SU-DHL-6 (cell line): Measurements from ENCODE around the gene PHLPP2.

Experiments used
- H2AFZ ChIP-seq: fragments of 200-600 bp; sonication (generic); 2 replicates; pipeline ENCODE4 v1.6.1; 2014; ENCODE audit warnings: low read depth, mild to moderate bottlenecking, moderate library complexity, mixed read lengths, antibody characterized with exemption, low read length; ENCODE audit not compliant: severe bottlenecking
- H3F3A ChIP-seq: fragments of 200-600 bp; shearing (Covaris generic); 2 replicates; pipeline ENCODE4 v1.6.0; 2016; ENCODE audit warnings: antibody characterized with exemption, mild to moderate bottlenecking; ENCODE audit not compliant: insufficient read depth
- H3K27ac ChIP-seq: fragments of 200-600 bp; sonication (generic); 2 replicates; pipeline ENCODE4 v1.5.1; 2016; ENCODE audit warnings: low read depth, mild to moderate bottlenecking, low read length, moderate library complexity, mixed read lengths
- H3K27me3 ChIP-seq: fragments of 200-600 bp; sonication (generic), shearing (Covaris generic); 2 replicates; pipeline ENCODE4 v1.6.0; 2014; ENCODE audit warnings: mild to moderate bottlenecking, low read length
- H3K36me3 ChIP-seq: fragments of 200-600 bp; sonication (generic); 2 replicates; pipeline ENCODE4 v1.6.1; 2014; ENCODE audit warnings: mild to moderate bottlenecking, low read length, mixed read lengths
- H3K4me2 ChIP-seq: fragments of 300-600, 200-600 bp; shearing (Covaris generic), sonication (generic); 2 replicates; pipeline ENCODE4 v1.6.0; 2014; ENCODE audit warnings: low read length, low read depth, mild to moderate bottlenecking; ENCODE audit not compliant: poor library complexity, severe bottlenecking
- H3K4me3 ChIP-seq: fragments of 200-600 bp; sonication (generic); 2 replicates; pipeline ENCODE4 v1.5.1; 2014; ENCODE audit warnings: antibody characterized with exemption, low read length, mild to moderate bottlenecking, mixed read lengths; ENCODE audit not compliant: insufficient read depth, poor library complexity, severe bottlenecking
- H3K79me2 ChIP-seq: fragments of 200-600 bp; sonication (generic); 2 replicates; pipeline ENCODE4 v1.6.1; 2014; ENCODE audit warnings: mild to moderate bottlenecking, low read length, moderate library complexity; ENCODE audit not compliant: insufficient read depth
- H3K9ac ChIP-seq: fragments of 200-600 bp; sonication (generic); 2 replicates; pipeline ENCODE4 v1.7.0; 2014; ENCODE audit warnings: mild to moderate bottlenecking, low read length
- H3K9me2 ChIP-seq: fragments of 200-600 bp; sonication (generic); replicated peaks from 2 replicates; pipeline ENCODE4 v1.6.1; 2014; ENCODE audit warnings: low read length; ENCODE audit not compliant: insufficient read depth
- H3K9me3 ChIP-seq: fragments of 200-600 bp; sonication (generic); 2 replicates; pipeline ENCODE4 v1.6.1; 2014; ENCODE audit warnings: low read length, mixed read lengths; ENCODE audit not compliant: insufficient read depth
- H4K20me1 ChIP-seq: fragments of 200-600 bp; sonication (generic); 2 replicates; pipeline ENCODE4 v1.6.1; 2014; ENCODE audit warnings: low read depth, mild to moderate bottlenecking, antibody characterized with exemption, low read length, moderate library complexity, mixed read lengths
- EZH2phosphoT487 ChIP-seq: fragments of 200-600 bp; sonication (generic), shearing (Covaris generic); conservative IDR thresholded peaks from 2 replicates; pipeline ENCODE4 v1.6.1; 2018; ENCODE audit warnings: mild to moderate bottlenecking, antibody characterized with exemption, low read length, moderate library complexity, mixed read lengths
- TF ChIP-seq, protein P1 (sequence below): fragments of 200-600 bp; sonication (generic); IDR thresholded peaks from one replicate; pipeline ENCODE4 v1.5.1; 2017; ENCODE audit warnings: antibody characterized with exemption, mild to moderate bottlenecking, low read length, moderate library complexity; ENCODE audit not compliant: insufficient read depth, poor library complexity, severe bottlenecking

The PHLPP2 gene

DNA sequence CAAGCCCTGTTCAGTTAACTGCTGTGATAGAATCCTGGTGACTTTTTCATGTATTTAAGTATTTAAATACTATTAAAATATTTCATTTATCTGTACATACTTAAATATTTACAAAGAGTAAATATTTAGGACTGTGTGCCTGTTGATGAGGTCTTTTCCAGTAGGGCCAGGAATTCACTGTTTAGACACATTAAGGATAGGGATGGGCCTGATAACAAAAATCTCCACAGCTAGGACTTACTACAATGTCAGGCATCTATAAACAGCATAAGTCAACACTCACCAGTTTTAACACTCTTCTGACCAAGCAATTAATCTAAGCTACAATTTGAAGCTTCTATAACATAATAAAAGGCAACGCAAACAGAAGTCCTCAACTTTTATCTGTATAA is 50.9 kb downstream of the PHLPP2 start:
- H3K36me3 ChIP-seq = peaks cover 5% of the 10 kb centered on the region; the same call in 1 of the 2 replicates

DNA sequence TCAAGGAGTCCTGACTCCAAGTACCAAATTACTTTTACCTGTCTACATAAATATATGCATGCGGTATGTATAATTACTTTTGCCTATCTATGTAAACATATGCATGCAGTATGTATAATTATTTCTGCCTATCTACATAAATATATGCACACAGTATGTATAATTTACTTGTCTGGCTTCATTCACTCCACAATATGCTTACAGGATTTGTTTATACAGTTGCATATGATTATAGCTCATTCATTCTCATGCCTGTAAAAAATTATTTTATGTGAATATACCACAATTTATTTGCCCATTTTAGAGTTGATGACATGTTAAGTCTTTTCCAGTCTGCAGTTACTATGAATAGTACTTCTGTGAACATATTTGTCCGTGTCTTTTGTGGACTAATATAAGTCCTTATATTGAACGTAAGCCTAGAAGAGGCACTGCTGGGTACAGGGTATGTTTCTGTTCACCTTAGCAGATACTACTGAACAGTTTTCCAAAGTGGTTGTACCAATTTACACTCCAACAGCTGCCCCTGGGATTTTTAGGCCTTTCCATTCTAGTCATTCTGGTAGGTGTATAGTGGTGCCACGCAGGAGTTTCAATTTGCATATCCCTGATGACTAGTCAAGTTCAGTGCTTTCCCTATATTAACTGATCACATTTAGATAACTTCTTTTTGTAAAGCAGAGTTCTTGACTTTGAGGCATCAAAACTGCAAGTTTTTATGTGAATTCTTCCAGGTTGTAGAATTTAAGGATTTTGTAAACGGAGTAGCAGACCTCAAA is 51.5 kb downstream of the PHLPP2 start:
- Histone ChIP-seq H3K79me2 (no peaks in the 10 kb centered on the region), H3F3A (no peaks in the 10 kb centered on the region), H3K27ac (no peak overlapping the region), H2AFZ (no peak overlapping the region), H3K27me3 (no peaks in the 10 kb centered on the region), H3K9ac (no peak overlapping the region), H3K9me2 (no peaks in the 10 kb centered on the region), H3K36me3 (peaks cover 5% of the 10 kb centered on the region; the same call in 1 of the 2 replicates), H3K4me3 (no peak overlapping the region), H4K20me1 (no peaks in the 10 kb centered on the region), H3K4me2 (no peak overlapping the region), H3K9me3 (no peaks in the 10 kb centered on the region)
- TF ChIP-seq, protein P1, sequence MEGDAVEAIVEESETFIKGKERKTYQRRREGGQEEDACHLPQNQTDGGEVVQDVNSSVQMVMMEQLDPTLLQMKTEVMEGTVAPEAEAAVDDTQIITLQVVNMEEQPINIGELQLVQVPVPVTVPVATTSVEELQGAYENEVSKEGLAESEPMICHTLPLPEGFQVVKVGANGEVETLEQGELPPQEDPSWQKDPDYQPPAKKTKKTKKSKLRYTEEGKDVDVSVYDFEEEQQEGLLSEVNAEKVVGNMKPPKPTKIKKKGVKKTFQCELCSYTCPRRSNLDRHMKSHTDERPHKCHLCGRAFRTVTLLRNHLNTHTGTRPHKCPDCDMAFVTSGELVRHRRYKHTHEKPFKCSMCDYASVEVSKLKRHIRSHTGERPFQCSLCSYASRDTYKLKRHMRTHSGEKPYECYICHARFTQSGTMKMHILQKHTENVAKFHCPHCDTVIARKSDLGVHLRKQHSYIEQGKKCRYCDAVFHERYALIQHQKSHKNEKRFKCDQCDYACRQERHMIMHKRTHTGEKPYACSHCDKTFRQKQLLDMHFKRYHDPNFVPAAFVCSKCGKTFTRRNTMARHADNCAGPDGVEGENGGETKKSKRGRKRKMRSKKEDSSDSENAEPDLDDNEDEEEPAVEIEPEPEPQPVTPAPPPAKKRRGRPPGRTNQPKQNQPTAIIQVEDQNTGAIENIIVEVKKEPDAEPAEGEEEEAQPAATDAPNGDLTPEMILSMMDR = no peak
- no peak for TF ChIP-seq EZH2phosphoT487

More for the DNA sequence above, 50.9 kb downstream of the PHLPP2 start:
- Histone ChIP-seq H3K27ac (no peak overlapping the region), H3K4me3 (no peak overlapping the region), H3K9me3 (no peaks in the 10 kb centered on the region), H4K20me1 (no peaks in the 10 kb centered on the region), H3K9ac (no peak overlapping the region), H2AFZ (no peak overlapping the region), H3K27me3 (no peaks in the 10 kb centered on the region), H3K79me2 (no peaks in the 10 kb centered on the region), H3K4me2 (no peak overlapping the region), H3K9me2 (no peaks in the 10 kb centered on the region), H3F3A (no peaks in the 10 kb centered on the region)
- TF ChIP-seq, protein P1 = no peak

DNA sequence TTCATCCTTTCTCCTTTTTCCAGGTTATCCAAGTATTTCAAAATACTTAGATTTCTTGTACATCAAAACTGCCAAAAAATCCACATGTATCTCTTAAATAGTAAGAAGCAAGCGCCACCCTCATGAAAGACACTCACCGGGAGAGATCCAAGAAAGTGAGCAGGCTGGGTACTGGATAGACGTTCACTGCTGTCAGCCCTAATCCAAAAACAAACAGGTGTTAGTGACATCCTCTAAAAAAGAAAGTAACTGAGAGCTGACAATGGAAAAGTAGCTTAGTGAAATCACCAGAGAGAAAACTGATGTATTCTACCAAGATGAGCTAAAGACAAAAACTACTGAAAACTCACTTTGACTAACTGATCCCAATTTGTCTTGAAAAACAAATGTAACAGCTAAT is 52.4 kb downstream of the PHLPP2 start:
- no peaks in the 10 kb centered on the region for H3K9me2 ChIP-seq
- H3K27ac ChIP-seq = no peak overlapping the region
- H3K79me2 ChIP-seq = no peaks in the 10 kb centered on the region
- H3K9ac ChIP-seq = no peak overlapping the region
- no peak overlapping the region for H3K4me3 ChIP-seq
- TF ChIP-seq EZH2phosphoT487 = no peak
- TF ChIP-seq, protein P1 = no peak
- H3K27me3 ChIP-seq = no peaks in the 10 kb centered on the region
- H4K20me1 ChIP-seq = no peaks in the 10 kb centered on the region
- H3K9me3 ChIP-seq = no peaks in the 10 kb centered on the region
- no peak overlapping the region for H2AFZ ChIP-seq
- peaks cover 5% of the 10 kb centered on the region; the same call in 1 of the 2 replicates for H3K36me3 ChIP-seq
- H3K4me2 ChIP-seq = no peak overlapping the region
- no peaks in the 10 kb centered on the region for H3F3A ChIP-seq
